DMS79 treated with DMSO at 0.1 percent for 48 hours (cell line): ENCODE measurements around the gene RNF44.

Experiments used
- DNase-seq: peaks from one replicate; lab custom pipeline; 2025; lab: John Stamatoyannopoulos, UW

Gene RNF44

DNA sequence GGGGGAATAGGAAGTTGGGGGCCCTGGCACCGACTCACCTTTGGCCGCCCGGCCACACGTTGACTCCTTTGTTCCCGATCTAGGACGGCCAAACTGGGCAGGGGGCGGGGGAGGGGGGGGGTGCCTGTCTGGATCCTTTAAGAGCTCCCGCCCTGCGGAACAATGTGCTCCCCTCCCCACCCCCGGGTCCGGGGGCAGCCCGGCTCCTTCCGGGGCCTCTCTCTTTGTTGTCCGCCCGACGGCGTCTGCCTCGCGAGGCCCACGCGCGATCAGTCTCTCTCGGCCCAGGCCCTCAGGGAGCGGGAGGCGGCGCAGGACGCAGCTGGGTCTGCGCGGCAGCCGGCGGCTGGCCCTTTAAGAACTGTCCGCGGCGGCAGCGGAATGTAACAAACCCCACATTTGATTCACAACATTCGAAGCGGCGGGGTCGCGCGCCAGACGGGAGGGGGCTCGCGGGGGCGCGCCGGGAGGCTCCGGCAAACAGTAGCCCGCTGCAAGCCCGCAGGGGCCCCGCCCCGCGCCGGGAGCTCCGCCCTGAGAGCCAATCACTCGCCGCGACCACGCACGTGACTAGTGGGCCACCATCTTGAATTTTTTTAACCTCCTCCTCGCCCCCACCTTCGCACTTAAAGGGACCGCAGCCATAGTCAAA lies at the start of gene RNF44:
RNF44 (minus strand) TSS at position 501 of the 652 bp plus-strand sequence. CDS start 4,930 bp downstream, outside the sequence.
- peak; percentile 82 for DNase-seq

DNA sequence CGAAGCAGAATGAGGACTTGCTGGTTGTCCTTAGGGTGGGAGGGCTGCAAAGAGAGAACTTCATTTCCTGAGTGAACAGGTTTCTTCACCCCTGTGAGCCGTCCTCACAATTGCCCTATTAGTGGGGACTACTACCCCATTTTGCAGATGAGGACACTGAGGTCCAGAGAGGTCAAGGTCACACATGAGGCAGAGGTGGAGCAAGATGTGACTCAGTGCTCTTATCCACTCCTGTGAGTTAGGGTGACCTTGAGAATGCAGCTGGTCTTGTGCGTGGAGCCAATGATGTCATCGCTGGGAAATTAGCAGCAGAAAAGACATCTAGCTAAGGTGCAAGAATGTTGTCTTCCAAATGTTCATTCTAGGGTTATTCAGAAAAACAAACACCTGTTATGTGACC lies 45.9 kb upstream of the RNF44 start:
- DNase-seq, result no peak

DNA sequence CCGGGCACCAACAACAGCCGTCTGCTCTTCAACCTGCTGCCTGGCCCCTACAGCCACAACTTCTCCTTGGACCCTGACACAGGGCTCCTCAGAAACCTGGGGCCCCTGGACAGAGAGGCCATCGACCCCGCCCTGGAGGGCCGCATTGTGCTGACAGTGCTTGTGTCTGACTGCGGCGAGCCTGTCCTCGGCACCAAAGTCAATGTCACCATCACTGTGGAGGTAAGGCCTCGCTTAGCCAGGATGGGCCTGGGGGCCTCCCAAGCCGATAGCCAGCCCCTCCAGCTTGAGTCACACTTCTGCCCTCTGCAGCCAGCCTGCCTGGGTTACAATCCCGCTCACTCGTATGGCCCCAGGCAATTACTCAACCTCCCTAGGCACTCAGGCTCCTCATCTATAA lies 44.2 kb upstream of the RNF44 start:
- DNase-seq, result no peak

DNA sequence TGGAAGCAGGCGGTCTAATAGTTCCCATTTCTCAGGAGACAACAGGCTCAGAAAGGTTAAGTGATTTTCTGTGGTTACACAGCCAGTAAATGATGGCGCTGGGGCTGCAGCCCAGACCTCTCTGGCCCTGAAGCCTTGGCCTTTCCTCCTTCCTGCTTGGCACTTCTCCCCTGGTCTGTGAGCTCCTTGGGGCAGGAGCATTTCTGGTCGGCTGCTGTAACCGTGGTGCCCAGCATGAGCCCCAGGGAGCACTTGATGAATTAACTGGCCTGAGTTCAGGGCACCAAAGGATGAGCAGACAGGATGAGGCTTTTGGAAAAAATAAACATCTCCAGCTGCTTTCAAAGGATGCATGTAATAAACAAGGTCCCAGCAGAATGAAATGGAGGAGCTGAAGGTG lies 42.1 kb upstream of the RNF44 start:
- no peak for DNase-seq

DNA sequence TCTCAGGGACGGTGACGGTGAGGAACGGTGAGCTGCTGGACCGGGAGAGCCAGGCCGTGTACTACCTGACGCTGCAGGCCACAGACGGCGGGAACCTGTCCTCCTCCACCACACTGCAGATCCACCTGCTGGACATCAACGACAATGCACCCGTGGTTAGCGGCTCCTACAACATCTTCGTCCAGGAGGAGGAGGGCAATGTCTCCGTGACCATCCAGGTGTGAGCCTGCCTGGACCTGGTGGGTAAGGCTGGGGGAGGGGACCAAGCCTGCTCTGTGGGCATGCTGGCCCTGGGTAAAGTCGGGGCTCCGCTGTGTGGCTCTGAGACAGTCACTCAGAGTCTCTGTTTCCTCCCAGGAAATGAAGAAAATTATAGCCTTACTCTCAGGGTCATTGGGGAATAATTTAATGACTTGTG lies 41.2 kb upstream of the RNF44 start:
- DNase-seq, result no peak

DNA sequence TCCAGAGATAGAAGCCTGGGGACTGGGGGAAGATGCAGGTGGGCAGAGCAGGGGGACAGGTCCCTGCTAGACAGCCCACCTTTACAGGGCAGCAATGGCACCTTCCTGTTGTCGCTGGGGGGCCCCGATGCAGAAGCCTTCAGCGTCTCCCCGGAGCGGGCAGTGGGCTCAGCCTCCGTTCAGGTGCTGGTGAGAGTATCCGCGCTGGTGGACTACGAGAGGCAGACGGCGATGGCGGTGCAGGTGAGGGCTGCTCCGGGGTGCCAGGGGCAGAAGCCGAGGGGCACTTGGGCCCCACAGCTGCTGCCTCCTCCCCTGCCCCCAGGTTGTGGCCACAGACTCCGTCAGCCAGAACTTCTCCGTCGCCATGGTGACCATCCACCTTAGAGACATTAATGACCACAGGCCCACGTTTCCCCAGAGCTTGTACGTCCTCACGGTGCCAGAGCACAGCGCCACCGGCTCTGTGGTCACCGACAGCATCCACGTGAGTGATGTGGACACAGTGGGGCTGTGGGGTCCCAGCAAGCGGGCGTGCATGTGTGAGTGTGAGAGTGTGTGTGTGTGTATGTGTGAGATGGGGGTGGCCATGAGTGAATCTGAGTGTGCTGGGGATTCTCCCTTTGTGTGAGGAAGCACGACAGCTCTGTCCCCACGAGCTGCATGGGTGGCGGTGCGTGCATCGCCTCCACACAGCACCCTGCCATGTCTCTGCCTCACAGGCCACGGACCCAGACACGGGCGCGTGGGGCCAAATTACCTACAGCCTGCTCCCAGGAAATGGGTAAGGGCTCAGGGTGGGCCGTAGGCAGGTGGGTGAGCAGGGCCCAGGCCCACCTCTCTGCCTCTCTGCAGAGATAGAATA lies 40.3 kb upstream of the RNF44 start:
- no peak for DNase-seq

DNA sequence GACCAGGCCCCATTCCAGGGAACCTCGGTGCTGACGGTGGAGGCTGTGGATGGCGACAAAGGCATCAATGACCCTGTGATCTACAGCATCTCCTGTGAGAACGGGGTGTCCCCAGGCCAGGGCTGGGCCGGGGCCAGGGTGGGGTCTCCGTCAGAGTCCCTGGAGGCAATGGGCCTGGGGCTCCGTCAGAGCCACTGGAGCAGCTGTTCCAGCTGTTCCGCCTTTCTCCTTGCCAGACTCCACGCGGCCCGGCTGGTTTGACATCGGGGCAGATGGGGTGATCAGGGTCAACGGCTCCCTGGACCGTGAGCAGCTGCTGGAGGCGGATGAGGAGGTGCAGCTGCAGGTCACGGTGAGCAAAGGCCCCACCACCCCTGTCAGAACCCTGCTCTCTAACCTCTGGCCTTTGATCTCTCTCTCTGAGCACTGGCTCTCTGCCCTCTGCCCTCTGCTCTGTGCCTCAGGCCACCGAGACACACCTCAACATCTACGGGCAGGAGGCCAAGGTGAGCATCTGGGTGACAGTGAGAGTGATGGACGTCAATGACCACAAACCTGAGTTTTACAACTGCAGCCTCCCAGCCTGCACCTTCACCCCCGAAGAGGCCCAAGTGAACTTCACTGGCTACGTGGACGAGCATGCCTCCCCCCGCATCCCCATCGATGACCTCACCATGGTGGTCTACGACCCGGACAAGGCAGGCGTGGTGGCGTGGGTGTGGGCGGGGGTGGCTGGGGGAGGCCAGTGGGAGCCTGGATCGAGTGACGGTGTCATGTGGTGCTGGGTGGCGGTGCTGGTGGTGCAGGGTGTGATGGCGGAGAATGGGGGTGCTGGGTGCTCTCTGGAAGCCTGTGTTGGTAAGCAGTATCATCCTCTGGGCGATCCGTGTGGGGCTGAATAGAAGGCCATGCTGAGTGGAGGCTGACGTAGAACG lies 38.6 kb upstream of the RNF44 start:
- no peak for DNase-seq

DNA sequence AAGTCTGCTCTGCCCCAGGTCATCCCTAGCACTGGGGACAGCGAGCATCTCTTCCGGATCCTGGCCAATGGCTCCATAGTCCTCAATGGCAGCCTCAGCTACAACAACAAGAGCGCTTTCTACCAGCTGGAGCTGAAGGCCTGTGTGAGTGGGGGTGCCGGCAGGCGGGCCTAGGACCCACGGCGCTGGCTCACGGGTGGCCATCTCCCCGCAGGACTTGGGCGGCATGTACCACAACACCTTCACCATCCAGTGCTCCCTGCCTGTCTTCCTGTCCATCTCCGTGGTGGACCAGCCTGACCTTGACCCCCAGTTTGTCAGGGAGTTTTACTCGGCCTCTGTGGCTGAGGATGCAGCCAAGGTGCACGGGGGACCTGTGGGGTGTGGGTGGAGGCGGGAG lies 37.9 kb upstream of the RNF44 start:
- no peak for DNase-seq

DNA sequence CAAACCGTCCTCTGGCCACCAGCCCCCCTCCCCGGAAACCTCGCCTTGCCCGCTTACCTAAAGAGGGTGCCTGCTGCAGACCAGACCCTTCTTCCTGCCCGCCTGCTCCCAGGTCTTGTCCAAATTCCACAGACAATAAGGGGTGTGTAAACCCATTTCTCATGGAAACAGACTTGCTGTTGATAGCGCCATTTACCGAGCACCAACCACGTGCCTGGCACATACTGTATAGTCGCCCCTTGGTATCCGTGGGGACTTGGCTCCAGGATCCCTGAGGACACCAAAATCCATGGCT lies 37.0 kb upstream of the RNF44 start:
- DNase-seq, result no peak

DNA sequence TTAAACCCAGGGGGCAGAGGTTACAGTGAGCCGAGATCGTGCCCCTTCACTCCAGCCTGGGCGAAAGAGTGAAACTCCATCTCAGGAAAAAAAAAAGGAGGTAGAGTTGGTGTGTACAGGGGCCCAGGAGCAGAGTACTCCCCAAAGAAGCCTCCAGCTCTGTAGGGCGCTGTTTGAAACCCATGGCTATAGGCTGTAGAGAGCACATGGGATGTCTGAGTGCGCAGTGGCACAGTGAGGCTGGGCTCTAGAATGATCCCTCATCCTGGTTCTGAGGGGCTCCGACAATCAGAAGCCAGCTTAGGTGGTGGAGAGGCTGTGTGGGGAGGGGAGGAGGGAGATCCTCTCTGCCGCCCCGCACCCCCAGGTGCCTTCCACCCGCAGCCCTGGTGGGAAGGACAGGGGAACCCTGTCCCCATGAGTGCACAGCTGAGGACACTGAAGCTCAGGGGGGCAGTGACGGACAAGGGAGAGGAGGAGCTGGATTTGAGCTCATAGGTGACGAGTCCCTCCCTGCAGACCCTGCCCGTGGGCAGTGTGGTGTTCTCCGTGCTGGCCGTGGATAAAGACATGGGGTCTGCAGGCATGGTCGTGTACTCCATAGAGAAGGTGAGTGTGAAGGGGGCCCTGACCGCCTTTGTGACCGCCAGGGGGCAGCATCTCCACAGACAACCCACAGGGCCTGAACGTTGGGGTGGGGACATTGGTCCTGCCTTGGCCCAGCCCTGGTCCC lies 36.5 kb upstream of the RNF44 start:
- peak; percentile 1 for DNase-seq

DNA sequence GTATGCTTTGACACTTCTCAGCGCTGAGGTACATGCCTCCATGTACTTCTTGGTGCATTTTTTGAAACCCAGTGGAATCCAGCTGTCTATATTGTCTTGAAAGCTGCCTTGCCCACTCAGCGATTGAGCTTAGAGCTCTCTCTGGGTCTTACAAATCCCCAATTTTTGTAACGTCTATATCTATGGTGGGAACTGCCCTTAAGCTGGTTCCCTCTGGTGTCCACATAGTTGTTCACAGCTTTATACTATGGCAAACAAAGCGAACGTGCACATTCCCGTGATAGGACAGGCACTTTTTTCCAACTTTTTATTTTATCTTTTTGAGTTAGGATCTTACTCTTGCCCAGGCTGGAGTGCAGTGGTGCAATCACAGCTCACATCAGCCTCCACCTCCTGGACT lies 32.8 kb upstream of the RNF44 start:
- no peak for DNase-seq

DNA sequence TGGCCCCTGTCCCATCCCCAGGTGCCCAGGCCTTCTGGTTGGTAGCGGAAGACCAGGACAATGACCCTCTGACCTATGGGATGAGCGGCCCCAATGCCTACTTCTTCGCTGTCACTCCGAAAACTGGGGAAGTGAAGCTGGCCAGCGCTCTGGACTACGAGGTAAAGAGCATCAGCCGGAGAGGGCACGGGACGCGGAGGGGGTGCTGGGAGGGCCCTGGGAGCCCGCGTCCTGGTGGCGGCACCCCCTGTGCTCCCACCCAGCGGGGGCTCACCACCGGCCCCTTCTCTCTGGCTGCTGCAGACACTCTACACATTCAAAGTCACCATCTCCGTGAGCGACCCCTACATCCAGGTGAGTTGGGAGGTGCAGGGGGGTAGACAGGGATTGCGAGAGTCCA lies 31.5 kb upstream of the RNF44 start:
- DNase-seq, result no peak

DNA sequence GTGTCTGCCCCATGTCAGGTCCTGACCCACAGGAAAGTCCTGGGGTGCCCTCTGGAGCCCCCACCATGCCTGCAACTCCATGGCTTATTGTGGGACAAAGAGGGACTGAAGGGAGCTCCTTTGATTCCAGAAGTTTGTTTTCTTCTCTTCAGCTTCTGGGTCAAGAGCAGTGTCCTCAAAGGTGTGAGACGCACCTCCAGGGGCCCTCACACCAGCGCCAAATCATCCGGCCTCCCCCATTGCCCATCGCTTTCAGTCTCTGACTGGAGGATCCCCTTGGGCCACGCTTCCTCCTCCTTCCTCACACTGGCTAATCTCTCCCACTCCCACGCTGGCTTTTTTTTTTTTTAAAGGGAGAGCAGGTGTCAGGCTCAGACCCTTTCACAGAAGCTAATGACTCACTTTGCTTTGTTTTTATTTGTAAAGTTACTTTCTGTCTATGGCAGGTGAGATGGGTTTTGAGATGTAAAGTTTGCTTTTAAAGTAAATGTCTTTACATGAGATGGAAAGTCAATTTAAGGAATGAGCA lies 28.6 kb upstream of the RNF44 start:
- DNase-seq, result no peak

DNA sequence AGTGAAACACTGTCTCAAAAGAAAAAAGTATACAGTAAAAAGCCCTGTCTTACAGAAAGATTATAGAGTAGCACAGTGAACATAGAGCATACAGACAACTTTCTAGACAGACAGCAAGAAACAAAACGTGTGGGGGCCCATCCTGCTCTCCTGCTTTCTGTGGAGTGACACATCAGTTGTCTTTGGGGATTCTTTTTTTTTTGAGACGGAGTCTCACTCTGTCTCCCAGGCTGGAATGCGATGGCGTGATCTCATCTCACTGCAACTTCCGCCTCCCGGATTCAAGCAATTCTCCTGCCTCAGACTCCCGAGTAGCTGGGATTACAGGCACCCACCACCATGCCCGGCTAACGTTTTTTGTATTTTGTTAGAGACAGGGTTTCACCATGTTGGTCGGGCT lies 26.8 kb upstream of the RNF44 start:
- no peak for DNase-seq

DNA sequence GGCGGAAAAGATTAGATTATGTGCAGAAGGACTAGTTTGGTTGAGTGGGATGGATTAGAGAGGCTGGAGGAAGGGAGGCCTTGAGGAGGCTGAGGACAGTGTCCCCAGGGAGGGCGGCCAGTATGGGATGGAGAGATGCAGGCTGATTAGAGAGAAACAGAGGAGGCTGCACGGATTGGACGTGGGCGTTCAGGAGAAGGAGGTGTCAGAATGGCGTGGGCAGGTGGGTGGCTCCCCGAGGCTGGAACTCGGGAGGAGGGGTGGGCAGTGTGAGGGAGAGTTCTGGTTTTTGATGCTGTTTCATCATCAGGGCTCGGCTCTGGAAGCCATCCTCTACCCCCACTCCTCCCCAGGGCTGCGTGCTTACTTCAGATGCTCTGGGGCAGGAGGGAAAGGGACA lies 25.0 kb upstream of the RNF44 start:
- no peak for DNase-seq

DNA sequence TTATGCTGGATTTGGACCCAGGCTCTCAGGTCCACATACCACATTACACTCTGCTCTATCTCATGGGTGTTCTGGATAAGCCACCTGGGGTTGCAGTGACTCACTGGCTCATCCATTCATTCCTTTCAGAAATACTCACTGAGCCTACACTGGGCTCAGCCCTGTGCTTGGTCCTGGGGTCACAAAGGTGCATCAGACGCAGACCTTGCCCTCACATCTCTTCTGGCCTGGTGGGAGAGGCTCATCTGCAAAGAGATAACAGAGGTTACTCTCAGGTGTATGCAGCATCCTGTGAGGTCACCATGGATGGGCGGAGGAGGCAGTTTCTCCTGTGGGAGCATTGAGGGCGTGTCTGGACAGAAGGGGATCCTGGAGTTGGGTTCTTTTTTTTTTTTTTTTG lies 24.1 kb upstream of the RNF44 start:
- DNase-seq, result no peak

DNA sequence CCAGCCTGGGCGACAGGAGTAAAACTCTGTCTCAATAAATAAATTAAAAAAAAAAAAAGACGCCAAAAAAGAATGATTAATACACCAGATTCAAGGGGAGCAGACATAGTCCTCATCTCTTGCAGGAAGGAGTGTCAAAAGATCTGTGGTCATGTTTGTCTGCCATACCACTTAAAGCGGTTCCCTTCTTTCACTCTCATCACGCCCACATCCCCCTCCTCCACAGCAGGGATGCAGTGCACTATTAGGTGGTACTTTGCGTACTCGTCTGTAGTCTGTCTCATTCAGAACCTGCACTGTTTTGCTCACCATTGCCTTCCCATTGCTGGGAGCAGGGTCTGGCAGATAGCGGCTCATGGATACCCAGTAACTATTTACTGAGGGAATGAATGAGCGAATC lies 23.2 kb upstream of the RNF44 start:
- no peak for DNase-seq

DNA sequence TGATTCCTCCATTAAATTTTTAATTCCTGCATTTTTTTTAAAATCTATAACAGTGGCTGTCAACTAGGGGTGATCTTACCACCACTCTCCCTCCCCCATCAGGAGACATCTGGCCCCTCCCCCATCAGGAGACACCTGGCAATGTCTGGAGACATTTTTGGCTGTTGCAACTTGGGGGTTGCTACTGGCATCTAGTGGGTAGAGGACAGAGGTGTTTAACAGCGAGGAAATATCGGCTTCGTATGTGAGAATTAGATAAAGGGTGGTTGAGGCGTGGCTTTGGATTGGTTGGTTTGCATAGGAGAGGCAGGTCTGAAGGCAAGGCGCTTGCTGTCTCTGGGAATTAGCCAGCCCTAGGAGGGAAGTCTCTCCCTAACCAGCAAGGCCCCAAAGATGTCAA lies 22.5 kb upstream of the RNF44 start:
- DNase-seq, result no peak

DNA sequence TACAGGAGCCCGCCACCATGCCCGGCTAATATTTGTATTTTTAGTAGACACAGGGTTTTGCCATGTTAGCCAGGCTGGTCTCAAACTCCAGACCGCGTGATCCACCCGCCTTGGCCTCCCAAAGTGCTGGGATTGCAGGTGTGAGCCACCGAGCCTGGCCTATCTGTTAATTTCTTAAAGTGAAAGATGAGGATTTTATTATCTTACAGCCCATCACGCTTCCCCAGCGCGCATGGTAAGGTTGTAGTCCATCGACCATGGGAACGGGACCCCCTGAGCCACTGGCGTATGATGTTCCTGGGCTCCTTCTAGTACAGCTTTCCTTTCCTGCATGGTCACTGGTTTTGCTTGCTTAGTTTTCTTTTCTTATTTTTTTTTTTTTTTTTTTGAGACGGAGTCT lies 20.6 kb upstream of the RNF44 start:
- DNase-seq, result no peak

DNA sequence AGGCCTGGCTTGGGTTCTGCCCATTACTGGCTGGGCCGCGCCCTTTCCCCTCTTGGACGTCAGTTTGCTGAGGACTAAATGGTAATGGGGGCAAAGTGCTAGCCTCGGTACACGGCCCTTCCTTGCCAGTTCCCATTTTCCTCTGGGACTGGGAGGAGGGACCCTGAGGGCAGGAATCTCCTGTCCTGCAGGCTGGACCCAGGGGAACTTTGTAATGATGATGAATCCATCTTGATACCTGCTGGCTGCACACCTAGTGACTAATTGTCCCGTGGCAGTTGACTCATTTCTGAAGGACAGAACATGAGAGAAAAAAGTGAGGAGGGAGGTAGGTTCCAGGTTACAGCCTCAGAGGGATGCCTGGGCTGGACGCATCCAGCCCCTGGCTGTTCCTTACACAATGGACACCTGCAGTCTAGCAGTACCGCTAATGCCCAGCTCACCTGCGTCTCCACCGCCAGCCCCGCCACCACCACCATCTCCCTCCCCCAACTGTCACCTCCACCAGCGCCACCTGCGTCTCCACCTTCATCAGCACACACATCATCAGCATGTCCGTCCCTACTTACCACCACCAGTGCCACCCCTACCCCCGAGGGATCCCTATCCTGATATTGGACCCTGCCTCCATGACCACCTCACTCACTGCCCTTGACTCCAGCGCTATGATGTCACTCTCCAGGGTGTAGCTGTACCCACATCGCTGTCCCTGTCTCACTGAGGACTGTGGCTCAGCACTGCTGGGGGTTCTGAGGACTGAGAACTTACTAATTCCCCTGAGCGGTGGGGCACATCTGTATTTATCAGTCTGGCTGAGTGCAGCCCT lies 16.3 kb upstream of the RNF44 start:
- no peak for DNase-seq

DNA sequence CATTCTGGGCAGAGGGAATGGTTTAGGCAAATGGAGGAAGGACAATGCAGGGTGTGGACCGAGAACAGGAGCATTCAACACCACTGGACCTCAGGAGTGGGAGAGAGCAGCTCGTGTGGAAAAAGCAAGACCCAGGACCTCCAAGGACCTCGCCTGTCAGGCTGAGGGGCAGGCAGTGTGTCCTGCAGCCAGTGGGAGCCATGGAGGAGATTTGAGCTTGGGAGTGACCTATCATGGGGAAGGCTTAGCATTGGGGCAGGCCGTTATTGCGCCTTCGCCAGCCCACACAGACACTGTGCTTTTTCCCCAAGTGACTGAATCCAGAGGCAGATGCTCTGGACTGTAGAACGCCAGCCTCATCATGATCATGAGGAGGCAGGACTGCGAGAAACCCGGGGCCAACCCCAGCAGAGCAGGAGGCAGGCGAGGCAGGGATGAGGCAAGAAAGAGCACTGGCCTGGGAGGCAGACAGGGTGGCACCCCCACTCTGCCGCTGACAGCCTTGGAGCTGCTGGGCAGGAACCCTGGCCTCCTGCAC lies 15.2 kb upstream of the RNF44 start:
- DNase-seq, result no peak
